GM21447 (cell line): Measurements from ENCODE around the gene CLDN10.
"Not testable (repeated sequence)": the region's sequence is repeated elsewhere in the genome, so short reads cannot be mapped to it uniquely, and the experiment has no call there.

Experiments
- ATAC-seq: cut with Tn5 transposase; IDR thresholded peaks from one replicate; pipeline ENCODE4 v1.9.1; 2021; ENCODE audit not compliant: unreplicated experiment

The CLDN10 gene

GRCh38 chr13:95540888-95541287 lies 11.6 kb upstream of the CLDN10 start:
- no peak for ATAC-seq

- ATAC-seq = no peak
Observed at GRCh38 chr13:95541308-95541707, 11.2 kb upstream of the CLDN10 start.

GRCh38 chr13:95541911-95542474 lies 10.5 kb upstream of the CLDN10 start:
- no peak for ATAC-seq

- ATAC-seq = no peak
Observed at GRCh38 chr13:95544293-95544692, 8.2 kb upstream of the CLDN10 start.

GRCh38 chr13:95546919-95547318 lies 5.6 kb upstream of the CLDN10 start:
- no peak for ATAC-seq

GRCh38 chr13:95547531-95548167 lies 4.9 kb upstream of the CLDN10 start:
- ATAC-seq = no peak

GRCh38 chr13:95552208-95552538 lies 347 bp upstream of the CLDN10 start:
- no peak for ATAC-seq

- ATAC-seq = no peak
Observed at GRCh38 chr13:95553581-95554385, 1.3 kb downstream of the CLDN10 start.

- no peak for ATAC-seq
Observed at GRCh38 chr13:95557013-95557412, 4.5 kb downstream of the CLDN10 start.

GRCh38 chr13:95559100-95559499 lies 6.6 kb downstream of the CLDN10 start:
- ATAC-seq = no peak

- ATAC-seq = no peak
Observed at GRCh38 chr13:95560387-95560786, 7.9 kb downstream of the CLDN10 start.

GRCh38 chr13:95564091-95564490 lies 11.6 kb downstream of the CLDN10 start:
- ATAC-seq = no peak

- no peak for ATAC-seq
Observed at GRCh38 chr13:95564733-95565291, 12.3 kb downstream of the CLDN10 start.

- ATAC-seq = not testable (repeated sequence)
Observed at GRCh38 chr13:95565758-95566157, 13.2 kb downstream of the CLDN10 start.

GRCh38 chr13:95568131-95568530 lies 15.6 kb downstream of the CLDN10 start:
- no peak for ATAC-seq

- no peak for ATAC-seq
Observed at GRCh38 chr13:95570016-95570415, 17.5 kb downstream of the CLDN10 start.

GRCh38 chr13:95571941-95572340 lies 19.4 kb downstream of the CLDN10 start:
- ATAC-seq = no peak

- no peak for ATAC-seq
Observed at GRCh38 chr13:95573221-95573620, 20.7 kb downstream of the CLDN10 start.

GRCh38 chr13:95579303-95579702 lies 26.8 kb downstream of the CLDN10 start:
- peak; percentile 75 for ATAC-seq

- no peak for ATAC-seq
Observed at GRCh38 chr13:95585867-95586266, 33.3 kb downstream of the CLDN10 start.

GRCh38 chr13:95588134-95588533 lies 35.6 kb downstream of the CLDN10 start:
- no peak for ATAC-seq

- ATAC-seq = no peak
Observed at GRCh38 chr13:95588721-95589120, 36.2 kb downstream of the CLDN10 start.
